Measurements from ENCODE around the gene SNRNP27.
"Not testable (repeated sequence)": the region's sequence is repeated elsewhere in the genome, so short reads cannot be mapped to it uniquely, and the experiment has no call there.

SNRNP27 gene
- 13.7 to 25.0 reads per million in 2 experiments for total RNA-seq

GRCh38 chr2:69893684-69894551 is at the start of gene SNRNP27:
TSS of gene SNRNP27 (plus strand) at chr2:69893956. CDS start at chr2:69893985, 29 bp downstream.
- DNase-seq (ENCODE audit: low read depth) = peak; percentile 68

- DNase-seq (ENCODE audit: low read depth) = no peak
Measured at GRCh38 chr2:69843993-69844392, 49.8 kb upstream of the SNRNP27 start.

- no peak for DNase-seq (ENCODE audit: low read depth)
Measured at GRCh38 chr2:69844560-69844959, 49.2 kb upstream of the SNRNP27 start.

GRCh38 chr2:69846182-69847067 is 47.3 kb upstream of the SNRNP27 start:
- no peak for DNase-seq (ENCODE audit: low read depth)

DNA sequence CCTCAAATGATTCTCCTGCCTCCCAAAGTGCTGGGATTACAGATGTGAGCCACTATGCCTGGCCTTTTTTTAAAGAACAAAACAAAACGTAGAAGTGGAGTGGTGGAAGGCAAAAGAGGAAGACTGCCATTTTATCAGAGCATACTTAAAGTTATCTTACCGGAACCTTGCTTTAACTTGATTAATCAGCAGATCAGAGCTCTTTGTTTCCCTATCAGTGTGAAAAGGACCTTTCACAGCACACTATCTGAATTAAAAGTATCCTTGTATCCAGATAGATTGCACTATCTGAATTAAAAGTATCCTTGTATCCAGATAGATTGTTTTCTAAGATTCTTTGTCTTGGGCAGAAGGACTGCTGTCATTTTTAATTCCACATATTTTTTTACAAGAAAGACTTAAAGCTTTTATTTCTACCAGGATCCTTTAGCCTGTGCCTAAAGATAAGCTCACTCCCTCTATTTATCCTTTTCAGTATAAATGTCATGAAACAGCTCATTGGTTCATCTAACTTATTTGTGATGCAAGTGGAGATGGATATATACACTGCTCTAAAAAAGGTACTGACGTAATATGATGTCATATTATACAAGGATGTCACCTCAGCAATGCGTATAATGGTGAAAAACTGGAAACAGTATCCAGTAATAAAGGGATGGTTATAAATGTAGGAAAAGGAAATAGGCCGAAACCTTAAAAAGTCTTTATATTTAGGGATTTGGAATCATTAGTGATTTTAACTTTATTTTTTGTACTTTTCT is 46.5 kb upstream of the SNRNP27 start:
- no peak for DNase-seq (ENCODE audit: low read depth)

GRCh38 chr2:69848186-69848790 is 45.5 kb upstream of the SNRNP27 start:
- no peak for DNase-seq (ENCODE audit: low read depth)

- DNase-seq (ENCODE audit: low read depth) = no peak
Measured at GRCh38 chr2:69858261-69858660, 35.5 kb upstream of the SNRNP27 start.

DNA sequence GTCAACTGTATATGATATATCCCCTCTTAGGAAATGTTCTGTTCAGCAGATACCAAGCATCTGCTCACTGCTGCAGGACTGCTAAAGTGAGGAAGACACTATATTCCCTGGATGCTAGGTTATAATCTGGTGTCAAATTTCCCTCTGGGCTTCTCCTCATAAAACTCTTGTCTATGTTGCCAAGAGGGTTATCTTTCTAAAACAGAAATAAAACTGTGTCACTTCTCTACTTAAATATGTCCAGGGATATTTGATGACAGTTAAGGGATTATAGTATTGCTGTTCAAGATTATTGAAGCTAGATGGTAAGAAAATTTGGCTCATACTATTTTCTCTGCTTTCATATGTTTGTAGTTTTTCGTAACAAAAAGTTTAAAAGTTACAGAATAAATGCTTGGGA is 30.5 kb upstream of the SNRNP27 start:
- no peak for DNase-seq (ENCODE audit: low read depth)

DNA sequence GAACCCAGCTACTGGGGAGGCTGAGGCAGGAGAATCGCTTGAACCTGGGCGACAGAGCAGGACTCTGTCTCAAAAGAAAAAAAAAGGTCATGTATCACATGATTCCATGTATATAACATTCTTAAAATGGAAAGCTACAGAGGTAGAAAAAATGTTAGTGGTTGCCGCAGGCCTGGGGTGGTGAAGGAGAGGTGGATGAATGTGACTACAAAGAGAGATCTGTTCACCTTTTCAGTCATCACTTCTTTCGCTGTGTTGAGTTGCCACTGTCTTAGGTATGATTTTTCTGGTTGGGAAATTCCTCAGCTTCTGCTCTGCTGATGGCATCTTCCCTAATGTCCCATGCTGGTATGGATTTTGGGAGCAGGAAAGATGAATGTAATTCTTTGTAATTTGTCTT is 5.3 kb upstream of the SNRNP27 start:
- DNase-seq (ENCODE audit: low read depth) = no peak

DNA sequence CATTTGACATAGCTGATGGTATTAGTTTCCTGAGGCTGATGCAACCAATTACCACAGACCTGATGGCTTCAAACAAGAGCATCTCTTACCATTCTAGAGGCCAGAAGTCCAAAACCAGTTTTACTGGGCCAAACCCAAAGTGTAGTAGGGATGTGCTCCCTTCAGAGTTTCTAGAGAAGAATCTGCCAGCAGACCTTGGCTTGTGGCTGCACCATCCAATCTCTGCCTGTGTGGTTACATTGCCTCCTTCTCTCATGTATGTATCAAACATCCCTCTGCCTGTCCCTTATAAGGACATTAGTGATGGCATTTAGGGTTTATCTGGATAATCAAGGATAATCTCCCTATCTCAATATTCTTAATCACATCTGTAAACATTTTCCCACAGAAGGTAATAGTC is 4.5 kb upstream of the SNRNP27 start:
- no peak for DNase-seq (ENCODE audit: low read depth)

DNA sequence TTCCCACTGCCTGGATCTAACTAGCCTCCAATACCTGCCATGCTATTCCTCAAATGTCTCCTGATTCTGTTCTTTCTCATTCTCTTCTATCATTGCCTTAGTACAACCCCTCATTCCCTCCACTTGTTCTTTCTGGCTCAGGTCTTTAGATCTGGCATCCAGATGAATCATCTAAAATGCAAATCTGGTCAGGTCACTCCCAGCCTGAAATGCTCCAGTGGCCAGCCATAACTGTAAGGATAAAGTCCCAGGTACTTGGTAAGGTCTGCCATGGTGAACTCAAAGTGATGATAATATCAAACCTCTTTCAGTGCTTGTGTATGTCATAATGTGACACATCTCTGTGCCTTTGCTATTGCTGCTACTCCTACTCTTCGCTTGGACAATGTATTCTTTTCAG is 2.9 kb upstream of the SNRNP27 start:
- no peak for DNase-seq (ENCODE audit: low read depth)

DNA sequence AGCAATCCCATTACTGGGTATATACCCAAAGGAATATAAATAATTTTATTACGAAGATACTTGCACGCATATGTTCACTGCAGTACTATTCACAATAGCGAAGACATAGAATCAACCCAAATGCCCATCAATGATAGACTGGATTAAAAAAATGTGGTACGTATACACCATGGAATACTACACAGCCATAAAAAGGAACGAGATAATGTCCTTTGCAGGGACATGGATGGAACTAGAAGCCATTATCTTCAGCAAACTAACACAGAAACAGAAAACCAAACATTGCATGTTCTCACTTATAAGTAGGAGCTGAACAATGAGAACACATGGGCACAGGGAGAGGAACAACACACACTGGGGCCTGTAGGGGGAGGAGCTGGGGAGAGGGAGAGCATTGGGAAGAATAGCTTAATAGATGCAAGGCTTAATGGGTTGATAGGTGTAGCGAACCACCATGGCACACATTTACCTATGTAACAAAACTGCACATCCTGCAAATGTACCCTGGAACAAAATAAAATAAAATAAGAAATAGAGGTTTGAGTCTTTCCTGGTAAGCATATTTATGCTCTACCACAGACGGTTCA is 825 bp upstream of the SNRNP27 start:
- not testable (repeated sequence) for DNase-seq (ENCODE audit: low read depth)

DNA sequence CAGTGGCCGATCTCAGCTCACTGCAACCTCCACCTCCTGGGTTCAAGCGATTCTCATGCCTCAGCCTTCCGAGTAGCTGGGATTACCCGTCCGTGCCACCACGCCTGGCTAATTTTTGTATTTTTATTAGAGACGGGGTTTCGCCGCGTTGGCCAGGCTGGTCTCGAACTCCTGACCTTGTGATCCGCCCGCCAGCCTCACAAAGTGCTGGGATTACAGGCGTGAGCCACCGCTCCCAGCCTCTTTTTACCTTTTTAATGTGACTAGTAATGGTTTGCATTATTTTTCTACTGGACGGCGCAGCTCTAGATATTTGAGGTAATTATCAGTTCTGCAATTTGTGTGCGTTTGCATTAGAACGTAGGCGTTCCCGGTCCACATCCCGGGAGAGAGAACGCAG is 981 bp downstream of the SNRNP27 start:
- DNase-seq (ENCODE audit: low read depth) = not testable (repeated sequence)

- DNase-seq (ENCODE audit: low read depth) = no peak
Measured at GRCh38 chr2:69902213-69902922, 8.6 kb downstream of the SNRNP27 start.

GRCh38 chr2:69907216-69907615 is 13.5 kb downstream of the SNRNP27 start:
- no peak for DNase-seq (ENCODE audit: low read depth)

GRCh38 chr2:69911985-69912563 is 18.3 kb downstream of the SNRNP27 start:
- no peak for DNase-seq (ENCODE audit: low read depth)

DNA sequence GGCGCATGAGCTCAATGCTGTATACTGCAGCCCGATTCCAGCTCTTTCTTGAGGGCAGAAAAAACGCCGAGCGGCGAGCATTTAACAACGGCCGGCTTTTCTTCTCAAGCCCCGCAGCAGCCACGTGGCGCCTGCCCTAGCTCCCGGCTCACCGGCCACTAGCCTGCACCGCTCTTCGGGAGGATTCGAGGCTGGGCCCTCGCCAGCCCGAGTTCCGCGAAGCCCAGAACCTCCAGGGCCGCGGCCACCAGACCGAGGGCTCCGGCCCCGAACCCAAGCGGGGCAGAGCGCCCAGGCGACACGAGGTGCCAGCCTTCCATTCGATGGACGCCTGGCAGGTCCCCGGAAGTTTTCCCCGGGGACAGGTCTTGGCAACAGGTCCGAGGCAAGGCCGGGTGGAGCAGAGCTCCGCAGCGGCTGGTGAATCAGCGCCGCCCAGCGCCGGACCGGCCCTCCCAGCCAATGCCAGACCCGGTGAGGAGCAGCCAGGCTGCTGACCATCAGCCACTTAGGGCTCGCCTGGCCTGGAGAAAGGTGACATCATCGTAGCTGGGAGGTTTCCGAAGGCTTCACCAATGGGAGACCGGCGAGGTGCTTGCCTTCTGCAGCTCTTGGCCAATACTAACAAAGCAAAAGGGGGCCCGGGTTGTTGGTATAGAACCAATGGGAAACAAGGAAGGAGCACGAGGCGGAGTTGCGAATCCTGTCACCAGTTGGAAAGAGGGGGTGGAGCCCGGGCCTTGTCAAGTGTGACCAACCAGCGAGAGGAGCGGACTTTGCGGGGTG is 20.6 kb downstream of the SNRNP27 start:
- peak; percentile 99 for DNase-seq (ENCODE audit: low read depth)

DNA sequence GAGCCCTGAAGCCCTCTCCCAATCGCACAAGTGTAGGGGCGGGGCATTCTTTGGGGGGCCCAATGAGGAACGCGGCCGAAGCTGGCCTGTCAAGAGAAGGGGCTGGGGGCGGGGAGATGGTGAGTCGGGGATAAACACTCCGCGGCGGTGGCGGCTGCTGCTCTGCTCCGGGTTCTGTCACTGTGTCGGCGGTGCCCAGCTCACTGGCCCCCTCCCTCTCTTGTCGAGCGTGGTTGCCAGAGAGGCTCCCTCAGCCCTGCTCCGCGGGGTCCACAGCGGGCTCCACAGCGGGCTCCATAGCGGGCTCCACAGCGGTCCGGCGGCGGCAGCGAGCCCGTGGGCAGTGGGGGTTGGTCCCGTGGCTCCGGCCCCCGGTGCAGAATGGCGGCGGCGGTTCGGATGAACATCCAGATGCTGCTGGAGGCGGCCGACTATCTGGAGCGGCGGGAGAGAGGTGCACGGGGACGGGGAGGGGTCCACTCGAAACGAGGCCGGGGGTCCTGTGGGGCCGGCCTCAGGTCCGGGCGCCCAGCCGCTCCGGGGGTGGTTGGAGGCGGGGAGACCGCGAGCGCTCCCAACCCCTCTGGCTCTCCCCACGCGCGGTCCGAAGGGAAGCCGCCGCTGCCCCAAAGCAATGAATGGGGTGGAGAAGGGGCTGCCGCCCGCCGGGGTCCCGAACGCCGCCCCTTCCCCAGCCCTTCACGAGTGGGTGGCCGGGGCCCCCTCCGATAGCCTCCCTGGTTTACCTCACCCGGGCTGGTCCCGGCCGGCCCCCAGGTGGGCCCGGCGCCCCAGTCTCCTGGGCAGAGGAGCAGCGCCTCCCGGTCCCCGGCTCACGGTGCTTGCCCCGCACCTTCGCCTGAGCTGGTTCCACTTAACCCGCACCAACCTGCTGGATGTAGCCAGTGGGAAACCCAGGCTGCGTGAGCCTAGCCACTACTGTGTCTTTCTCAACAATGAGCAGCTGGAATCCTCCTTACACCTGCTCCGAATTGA is 21.5 kb downstream of the SNRNP27 start, which contains the start of gene MXD1:
Gene MXD1, plus strand, starts transcription at position 160 of the 996 bp plus-strand sequence. Its CDS starts 222 bp downstream, at position 382.
- no peak for DNase-seq (ENCODE audit: low read depth)
